ENCODE measurements around the gene RSPO3.

The RSPO3 gene

DNA sequence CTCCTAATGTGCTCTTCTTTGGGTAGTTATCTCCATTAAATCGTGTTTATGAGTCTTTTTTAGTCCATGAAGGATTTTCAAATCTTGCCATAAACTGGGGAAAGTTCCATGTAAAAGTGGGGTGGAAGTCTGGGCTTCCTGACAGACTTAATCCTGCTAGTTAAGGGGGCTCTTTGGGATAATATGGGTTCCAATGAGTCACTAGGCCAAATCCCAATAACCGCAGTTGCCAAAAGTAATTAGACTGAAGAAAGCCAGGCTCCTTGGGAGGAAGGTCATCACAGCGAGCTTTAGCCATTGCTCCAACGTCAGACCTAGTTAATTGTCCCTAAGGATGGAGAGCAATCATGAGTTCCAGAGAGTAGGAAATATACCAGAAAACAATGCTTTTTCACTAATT lies 10.8 kb downstream of the RSPO3 start:
- no peak overlapping the region for H3K9ac ChIP-seq

DNA sequence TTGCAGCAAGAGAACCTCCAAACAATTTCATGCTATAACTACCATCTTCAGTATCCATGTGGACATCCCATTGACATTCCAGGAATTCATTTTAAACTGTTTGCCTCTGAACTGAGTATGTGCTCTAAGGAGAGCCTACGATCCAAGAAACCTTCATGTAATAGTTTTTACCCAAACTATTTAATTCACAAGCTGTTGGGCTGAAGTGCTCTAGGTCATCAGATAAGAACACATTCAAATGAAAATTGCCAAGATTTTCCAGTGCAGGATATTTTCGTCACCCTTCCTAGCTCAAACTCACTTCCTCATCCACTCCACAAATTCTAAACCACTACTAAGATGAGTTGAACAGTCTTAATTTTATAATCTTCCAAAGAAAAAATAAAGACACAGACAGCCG lies 12.8 kb downstream of the RSPO3 start:
- H3K27me3 ChIP-seq (ENCODE audit: insufficient read depth, low read depth) = no peaks in the 10 kb centered on the region
- H3K9ac ChIP-seq = no peak overlapping the region
- H2AFZ ChIP-seq (ENCODE audit: low read depth) = no peak overlapping the region
- no peaks in the 10 kb centered on the region for H4K20me1 ChIP-seq (ENCODE audit: insufficient read depth)
- no peaks in the 10 kb centered on the region for H3K79me2 ChIP-seq (ENCODE audit: insufficient read depth, low read depth)
- H3K4me2 ChIP-seq = no peak overlapping the region
- TF ChIP-seq, protein P1, sequence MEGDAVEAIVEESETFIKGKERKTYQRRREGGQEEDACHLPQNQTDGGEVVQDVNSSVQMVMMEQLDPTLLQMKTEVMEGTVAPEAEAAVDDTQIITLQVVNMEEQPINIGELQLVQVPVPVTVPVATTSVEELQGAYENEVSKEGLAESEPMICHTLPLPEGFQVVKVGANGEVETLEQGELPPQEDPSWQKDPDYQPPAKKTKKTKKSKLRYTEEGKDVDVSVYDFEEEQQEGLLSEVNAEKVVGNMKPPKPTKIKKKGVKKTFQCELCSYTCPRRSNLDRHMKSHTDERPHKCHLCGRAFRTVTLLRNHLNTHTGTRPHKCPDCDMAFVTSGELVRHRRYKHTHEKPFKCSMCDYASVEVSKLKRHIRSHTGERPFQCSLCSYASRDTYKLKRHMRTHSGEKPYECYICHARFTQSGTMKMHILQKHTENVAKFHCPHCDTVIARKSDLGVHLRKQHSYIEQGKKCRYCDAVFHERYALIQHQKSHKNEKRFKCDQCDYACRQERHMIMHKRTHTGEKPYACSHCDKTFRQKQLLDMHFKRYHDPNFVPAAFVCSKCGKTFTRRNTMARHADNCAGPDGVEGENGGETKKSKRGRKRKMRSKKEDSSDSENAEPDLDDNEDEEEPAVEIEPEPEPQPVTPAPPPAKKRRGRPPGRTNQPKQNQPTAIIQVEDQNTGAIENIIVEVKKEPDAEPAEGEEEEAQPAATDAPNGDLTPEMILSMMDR (conservative IDR thresholded peaks at IDR 0.05; ENCODE audit: low read depth, low read length) = no peak
- H3K4me3 ChIP-seq (IDR thresholded peaks at IDR 0.05; ENCODE audit: insufficient read depth, low read depth, low read length) = no peak overlapping the region
- no peaks in the 10 kb centered on the region for H3K4me1 ChIP-seq (ENCODE audit: low read depth, poor library complexity, severe bottlenecking)
- H3K36me3 ChIP-seq (ENCODE audit: insufficient read depth) = no peaks in the 10 kb centered on the region
- H3K27ac ChIP-seq = no peak overlapping the region

More for the DNA sequence above, 10.8 kb downstream of the RSPO3 start:
- H3K4me3 ChIP-seq (IDR thresholded peaks at IDR 0.05; ENCODE audit: insufficient read depth, low read depth, low read length) = no peak overlapping the region
- TF ChIP-seq, protein P1 (conservative IDR thresholded peaks at IDR 0.05; ENCODE audit: low read depth, low read length) = no peak
- no peak overlapping the region for H3K27ac ChIP-seq
- H4K20me1 ChIP-seq (ENCODE audit: insufficient read depth) = no peaks in the 10 kb centered on the region
- no peaks in the 10 kb centered on the region for H3K36me3 ChIP-seq (ENCODE audit: insufficient read depth)
- H3K4me2 ChIP-seq = no peak overlapping the region
- no peaks in the 10 kb centered on the region for H3K27me3 ChIP-seq (ENCODE audit: insufficient read depth, low read depth)
- H3K79me2 ChIP-seq (ENCODE audit: insufficient read depth, low read depth) = no peaks in the 10 kb centered on the region
- no peak overlapping the region for H2AFZ ChIP-seq (ENCODE audit: low read depth)
- H3K4me1 ChIP-seq (ENCODE audit: low read depth, poor library complexity, severe bottlenecking) = no peaks in the 10 kb centered on the region

DNA sequence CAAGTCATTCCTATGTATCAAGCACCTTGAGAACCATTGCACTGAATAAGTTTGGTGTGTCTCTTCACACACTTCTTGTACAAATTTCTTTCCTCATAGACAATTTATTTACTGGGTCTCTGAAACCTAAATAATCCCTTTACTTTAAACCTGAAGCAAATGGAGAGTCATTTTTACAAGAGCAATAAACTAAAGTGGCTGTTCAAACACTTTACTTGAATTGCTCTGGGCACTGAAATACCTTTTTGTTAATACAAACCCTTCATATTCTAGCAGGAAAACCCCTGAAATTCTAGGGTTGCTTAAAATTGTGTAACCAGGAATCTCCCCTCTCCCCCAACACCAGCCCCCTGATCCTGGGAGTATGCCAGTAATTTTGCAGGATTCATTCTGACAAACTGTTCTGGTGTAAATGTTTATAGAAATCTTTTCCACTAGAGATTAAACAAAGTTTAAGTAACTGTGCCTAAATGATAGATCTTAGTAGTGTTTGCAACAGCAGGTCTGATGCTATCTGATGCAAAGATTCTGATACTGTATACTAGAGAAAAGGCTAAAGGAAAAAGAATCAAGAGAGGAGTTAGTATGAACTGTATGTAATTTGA lies 13.4 kb downstream of the RSPO3 start:
- H3K27ac ChIP-seq = no peak overlapping the region
- no peak overlapping the region for H3K4me3 ChIP-seq (IDR thresholded peaks at IDR 0.05; ENCODE audit: insufficient read depth, low read depth, low read length)
- H3K79me2 ChIP-seq (ENCODE audit: insufficient read depth, low read depth) = no peaks in the 10 kb centered on the region
- H3K4me2 ChIP-seq = no peak overlapping the region
- H3K9ac ChIP-seq = no peak overlapping the region
- no peaks in the 10 kb centered on the region for H3K4me1 ChIP-seq (ENCODE audit: low read depth, poor library complexity, severe bottlenecking)
- no peaks in the 10 kb centered on the region for H3K27me3 ChIP-seq (ENCODE audit: insufficient read depth, low read depth)
- H4K20me1 ChIP-seq (ENCODE audit: insufficient read depth) = no peaks in the 10 kb centered on the region
- TF ChIP-seq, protein P1 (conservative IDR thresholded peaks at IDR 0.05; ENCODE audit: low read depth, low read length) = no peak
- H2AFZ ChIP-seq (ENCODE audit: low read depth) = no peak overlapping the region
- no peaks in the 10 kb centered on the region for H3K36me3 ChIP-seq (ENCODE audit: insufficient read depth)

DNA sequence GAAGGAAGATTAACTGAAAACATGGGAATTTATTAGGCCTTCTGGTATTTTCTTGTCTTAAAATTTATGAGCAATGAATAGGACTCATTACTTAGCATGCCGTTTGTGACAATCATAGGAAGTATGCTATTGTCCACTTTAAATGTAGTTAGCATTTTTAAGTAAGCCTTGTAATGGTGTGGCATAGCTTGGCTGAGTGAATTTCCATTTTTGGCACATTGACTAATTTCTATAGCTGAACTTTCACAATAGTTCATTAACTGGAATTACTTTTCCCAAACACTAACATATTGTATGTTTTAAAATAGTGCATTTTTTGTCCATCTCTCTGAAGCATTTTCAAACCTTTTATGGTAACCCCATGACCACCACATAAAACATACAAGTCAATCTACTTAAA lies 15.7 kb downstream of the RSPO3 start:
- H3K4me3 ChIP-seq (IDR thresholded peaks at IDR 0.05; ENCODE audit: insufficient read depth, low read depth, low read length) = no peak overlapping the region
- TF ChIP-seq, protein P1 (conservative IDR thresholded peaks at IDR 0.05; ENCODE audit: low read depth, low read length) = no peak
- H3K4me2 ChIP-seq = no peak overlapping the region
- H2AFZ ChIP-seq (ENCODE audit: low read depth) = no peak overlapping the region
- no peaks in the 10 kb centered on the region for H3K36me3 ChIP-seq (ENCODE audit: insufficient read depth)
- H3K27me3 ChIP-seq (ENCODE audit: insufficient read depth, low read depth) = no peaks in the 10 kb centered on the region
- H3K27ac ChIP-seq = no peak overlapping the region
- H3K9ac ChIP-seq = no peak overlapping the region
- no peaks in the 10 kb centered on the region for H3K79me2 ChIP-seq (ENCODE audit: insufficient read depth, low read depth)
- H4K20me1 ChIP-seq (ENCODE audit: insufficient read depth) = no peaks in the 10 kb centered on the region
- H3K4me1 ChIP-seq (ENCODE audit: low read depth, poor library complexity, severe bottlenecking) = no peaks in the 10 kb centered on the region
